Upper lobe of right lung (tissue), 1 donor: ENCODE data around the gene E2F2. TPM values are rescaled to one million over a fixed set of nuclear protein-coding genes. Genes with fewer than 3 reads are reported as not detected.

Source experiments
- ATAC-seq: fragments of 200-7000 bp; cut with Tn5 transposase; one replicate; pipeline ENCODE4 v1.9.1; 2020; ENCODE audit warnings: mild to moderate bottlenecking, moderate library complexity
- DNase-seq: peaks from one replicate; pipeline ENCODE4 v3.0.0-alpha.2; 2020
- H3K27ac ChIP-seq: fragments of 200-600 bp; one replicate; pipeline ENCODE4 v1.8.0; 2022
- H3K27me3 ChIP-seq: fragments of 200-600 bp; one replicate; pipeline ENCODE4 v1.8.0; 2022; ENCODE audit warnings: mild to moderate bottlenecking
- H3K36me3 ChIP-seq: fragments of 200-600 bp; one replicate; pipeline ENCODE4 v1.8.0; 2022
- H3K4me1 ChIP-seq: fragments of 200-600 bp; one replicate; pipeline ENCODE4 v1.8.0; 2022
- H3K4me3 ChIP-seq: fragments of 200-600 bp; one replicate; pipeline ENCODE4 v1.8.0; 2022; ENCODE audit warnings: mild to moderate bottlenecking
- H3K9me3 ChIP-seq: fragments of 200-600 bp; one replicate; pipeline ENCODE4 v1.8.0; 2022
- CTCF ChIP-seq: fragments of 200-600 bp; IDR thresholded peaks from one replicate; pipeline ENCODE4 v1.8.0; 2022; ENCODE audit warnings: antibody characterized with exemption
- intact Hi-C: fragments of 100-400 bp; cut with DNase I; formaldehyde crosslinking; loops from one replicate; pipeline ENCODE4 v1.11.0; 2022
- total RNA-seq: library from RNA; stranded (reverse); fragmentation: NEBNext Ultra II Directional; extraction: Animal tissue kit (Norgen Biotek cat#: 25700); gene quantifications from one replicate; pipeline ENCODE4 v1.2.1, GENCODE V29; 2021
- donor health status: DM: no; HTN: yes; CAD: no; lungs with severe emphysema.

E2F2 gene
- total RNA-seq, 1 donor from 2014 or later: 0.32 TPM

- Histone ChIP-seq H3K27me3 (no peaks in the 10 kb centered on the region), H3K4me3 (peak overlapping the region; percentile 76), H3K9me3 (no peaks in the 10 kb centered on the region), H3K4me1 (peaks cover 47% of the 10 kb centered on the region), H3K36me3 (peaks cover 10% of the 10 kb centered on the region), H3K27ac (peak overlapping the region; percentile 94)
- ATAC-seq: no peak
- DNase-seq: no peak
- intact Hi-C loops: loop anchor here (5.0 kb wide), 1 partner anchor 77 kb away; no protein-coding TSS in a partner anchor
- no peak for TF ChIP-seq CTCF
Measured at GRCh38 chr1:23555270-23555985, 24.4 kb upstream of the E2F2 start.

GRCh38 chr1:23554481-23555269, 23.6 kb upstream of the E2F2 start:
- H3K36me3 ChIP-seq: peaks cover 10% of the 10 kb centered on the region
- no peak for TF ChIP-seq CTCF
- no peaks in the 10 kb centered on the region for H3K9me3 ChIP-seq
- H3K4me1 ChIP-seq: peaks cover 40% of the 10 kb centered on the region
- peak overlapping the region; percentile 94 for H3K27ac ChIP-seq
- intact Hi-C loops: loop anchor here (5.0 kb wide), 1 partner anchor 78 kb away; no protein-coding TSS in a partner anchor
- peak overlapping the region; percentile 76 for H3K4me3 ChIP-seq
- peak; percentile 84 for ATAC-seq
- no peaks in the 10 kb centered on the region for H3K27me3 ChIP-seq
- DNase-seq: peak; percentile 93

GRCh38 chr1:23554127-23554480, 23.1 kb upstream of the E2F2 start:
- Histone ChIP-seq H3K4me1 (peaks cover 42% of the 10 kb centered on the region), H3K36me3 (peaks cover 10% of the 10 kb centered on the region), H3K27me3 (no peaks in the 10 kb centered on the region), H3K4me3 (peak overlapping the region; percentile 76), H3K9me3 (no peaks in the 10 kb centered on the region), H3K27ac (peak overlapping the region; percentile 93)
- ATAC-seq (no peak), DNase-seq (no peak)
- intact Hi-C loops: no loop called here
- no peak for TF ChIP-seq CTCF

GRCh38 chr1:23553231-23554126, 22.4 kb upstream of the E2F2 start:
- H3K4me3 ChIP-seq: peak overlapping the region; percentile 76
- H3K27me3 ChIP-seq: no peaks in the 10 kb centered on the region
- H3K36me3 ChIP-seq: peaks cover 10% of the 10 kb centered on the region
- intact Hi-C loops: no loop called here
- peaks cover 48% of the 10 kb centered on the region for H3K4me1 ChIP-seq
- TF ChIP-seq CTCF: no peak
- ATAC-seq (no peak), DNase-seq (no peak)
- H3K9me3 ChIP-seq: no peaks in the 10 kb centered on the region
- peak overlapping the region; percentile 93 for H3K27ac ChIP-seq

- no peak for ATAC-seq
Measured at GRCh38 chr1:23551849-23552248, 20.8 kb upstream of the E2F2 start.

More at GRCh38 chr1:23551849-23552248, 20.8 kb upstream of the E2F2 start:
- intact Hi-C loops: no loop called here
- no peak for TF ChIP-seq CTCF
- Histone ChIP-seq H3K9me3 (no peaks in the 10 kb centered on the region), H3K4me1 (peaks cover 54% of the 10 kb centered on the region), H3K36me3 (no peaks in the 10 kb centered on the region), H3K27me3 (no peaks in the 10 kb centered on the region), H3K4me3 (no peak overlapping the region), H3K27ac (no peak overlapping the region)
- DNase-seq: no peak
